SU-DHL-6 (cell line): ENCODE results near the gene SESTD1.

Experiments
- EZH2phosphoT487 ChIP-seq: fragments of 200-600 bp; sonication (generic), shearing (Covaris generic); conservative IDR thresholded peaks from 2 replicates; pipeline ENCODE4 v1.6.1; 2018; ENCODE audit warnings: mild to moderate bottlenecking, antibody characterized with exemption, low read length, moderate library complexity, mixed read lengths
- TF ChIP-seq, protein P1 (sequence below): fragments of 200-600 bp; sonication (generic); IDR thresholded peaks from one replicate; pipeline ENCODE4 v1.5.1; 2017; ENCODE audit warnings: antibody characterized with exemption, mild to moderate bottlenecking, low read length, moderate library complexity; ENCODE audit not compliant: insufficient read depth, poor library complexity, severe bottlenecking

GRCh38 chr2:179184610-179185009 lies 80.0 kb downstream of the SESTD1 start:
- TF ChIP-seq, protein P1, sequence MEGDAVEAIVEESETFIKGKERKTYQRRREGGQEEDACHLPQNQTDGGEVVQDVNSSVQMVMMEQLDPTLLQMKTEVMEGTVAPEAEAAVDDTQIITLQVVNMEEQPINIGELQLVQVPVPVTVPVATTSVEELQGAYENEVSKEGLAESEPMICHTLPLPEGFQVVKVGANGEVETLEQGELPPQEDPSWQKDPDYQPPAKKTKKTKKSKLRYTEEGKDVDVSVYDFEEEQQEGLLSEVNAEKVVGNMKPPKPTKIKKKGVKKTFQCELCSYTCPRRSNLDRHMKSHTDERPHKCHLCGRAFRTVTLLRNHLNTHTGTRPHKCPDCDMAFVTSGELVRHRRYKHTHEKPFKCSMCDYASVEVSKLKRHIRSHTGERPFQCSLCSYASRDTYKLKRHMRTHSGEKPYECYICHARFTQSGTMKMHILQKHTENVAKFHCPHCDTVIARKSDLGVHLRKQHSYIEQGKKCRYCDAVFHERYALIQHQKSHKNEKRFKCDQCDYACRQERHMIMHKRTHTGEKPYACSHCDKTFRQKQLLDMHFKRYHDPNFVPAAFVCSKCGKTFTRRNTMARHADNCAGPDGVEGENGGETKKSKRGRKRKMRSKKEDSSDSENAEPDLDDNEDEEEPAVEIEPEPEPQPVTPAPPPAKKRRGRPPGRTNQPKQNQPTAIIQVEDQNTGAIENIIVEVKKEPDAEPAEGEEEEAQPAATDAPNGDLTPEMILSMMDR, result no peak
- TF ChIP-seq EZH2phosphoT487, result no peak
